Superior temporal gyrus (tissue), 1 donor: ENCODE results near the gene PHTF1.

Experiments used
- DNase-seq: peaks from one replicate; pipeline ENCODE4 v3.0.0-alpha.2; 2016; ENCODE audit errors: extremely low spot score

The PHTF1 gene

GRCh38 chr1:113759333-113760101 is at the start of gene PHTF1:
PHTF1 (minus strand) TSS chr1:113759486; CDS start chr1:113758703, 783 bp downstream.
- DNase-seq: peak; percentile 63

- DNase-seq: no peak
Measured at GRCh38 chr1:113808450-113809195, 49.3 kb upstream of the PHTF1 start.

GRCh38 chr1:113805639-113806038 is 46.4 kb upstream of the PHTF1 start:
- no peak for DNase-seq

- DNase-seq: no peak
Measured at GRCh38 chr1:113805256-113805531, 45.9 kb upstream of the PHTF1 start.

- no peak for DNase-seq
Measured at GRCh38 chr1:113804421-113805255, 45.4 kb upstream of the PHTF1 start.

GRCh38 chr1:113802367-113803007 is 43.2 kb upstream of the PHTF1 start:
- no peak for DNase-seq

- no peak for DNase-seq
Measured at GRCh38 chr1:113800487-113800886, 41.2 kb upstream of the PHTF1 start.

GRCh38 chr1:113797472-113797871 is 38.2 kb upstream of the PHTF1 start:
- DNase-seq: no peak

GRCh38 chr1:113793878-113794834 is 34.9 kb upstream of the PHTF1 start:
- no peak for DNase-seq

- DNase-seq: no peak
Measured at GRCh38 chr1:113792986-113793385, 33.7 kb upstream of the PHTF1 start.

GRCh38 chr1:113792471-113792870 is 33.2 kb upstream of the PHTF1 start:
- no peak for DNase-seq

GRCh38 chr1:113788802-113789201 is 29.5 kb upstream of the PHTF1 start:
- no peak for DNase-seq

- DNase-seq: no peak
Measured at GRCh38 chr1:113787663-113788062, 28.4 kb upstream of the PHTF1 start.

GRCh38 chr1:113786069-113786468 is 26.8 kb upstream of the PHTF1 start:
- no peak for DNase-seq

- DNase-seq: no peak
Measured at GRCh38 chr1:113784104-113784779, 25.0 kb upstream of the PHTF1 start.

GRCh38 chr1:113783254-113784103 is 24.2 kb upstream of the PHTF1 start:
- peak; percentile 64 for DNase-seq

GRCh38 chr1:113782406-113782805 is 23.1 kb upstream of the PHTF1 start:
- no peak for DNase-seq

- DNase-seq: no peak
Measured at GRCh38 chr1:113780374-113781146, 21.3 kb upstream of the PHTF1 start.

GRCh38 chr1:113779542-113779941 is 20.3 kb upstream of the PHTF1 start:
- DNase-seq: no peak
